Measurements from ENCODE around the gene PRKAB2.
"Not testable (repeated sequence)": the region's sequence is repeated elsewhere in the genome, so short reads cannot be mapped to it uniquely, and the experiment has no call there.

Gene PRKAB2

GRCh38 chr1:147109762-147110161 lies 62.5 kb downstream of the PRKAB2 start:
- DNase-seq (ENCODE audit: low spot score), result no peak

DNA sequence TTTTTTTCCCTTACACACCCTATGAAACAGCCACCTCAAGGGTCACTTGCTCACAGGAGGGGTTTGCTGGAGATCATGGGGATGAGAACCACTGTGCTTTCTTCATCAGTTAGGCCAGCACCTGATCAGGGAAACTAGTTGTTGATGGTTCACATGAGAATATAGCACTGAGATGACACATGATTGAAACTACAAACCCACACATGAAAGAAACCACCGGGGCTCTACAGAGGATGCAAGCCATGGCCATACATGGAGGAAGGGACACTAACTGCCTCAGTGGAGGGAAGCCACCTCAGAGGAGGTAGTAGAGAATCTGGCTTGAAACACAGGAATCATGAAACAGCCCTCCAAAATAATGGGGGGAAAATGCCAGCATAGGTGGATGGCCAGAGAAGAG lies 63.2 kb downstream of the PRKAB2 start:
- no peak for DNase-seq (ENCODE audit: low spot score)

- not testable (repeated sequence) for DNase-seq (ENCODE audit: low spot score)
These were observed 65.8 kb downstream of the PRKAB2 start for GRCh38 chr1:147106407-147106881.

- DNase-seq (ENCODE audit: low spot score), result no peak
These were observed 66.4 kb downstream of the PRKAB2 start for GRCh38 chr1:147105909-147106308.

Measured in AG20443 (cell line).